PC-9 (cell line): ENCODE results near the gene SMIM24. TPM values are rescaled to one million over a fixed set of nuclear protein-coding genes. Genes with fewer than 3 reads are reported as not detected.
A peak's percentile ranks its signal among the peaks of the same experiment; 100 is the strongest.

ENCODE experiments used
- BruUV-seq: library from RNA; stranded (reverse); fragments of 400-500 nt; replicated peaks from 2 replicates; lab custom pipeline; 2021; lab: Mats Ljungman, UMichigan
- CTCF ChIA-PET: fragments of 300-600 bp; sonication (Branson Sonifier 250); formaldehyde crosslinking; loops from one replicate; lab custom pipeline; 2022; ENCODE audit warnings: antibody characterized with exemption; lab: Charles Lee
- POLR2A ChIA-PET: fragments of 300-600 bp; sonication (Branson Sonifier 250); formaldehyde crosslinking; loops from one replicate; lab custom pipeline; 2022; ENCODE audit warnings: antibody characterized with exemption; ENCODE audit not compliant: unreplicated experiment; lab: Charles Lee
- DNase-seq, 2 experiments: peaks; one replicate each; pipeline versions ENCODE4 v3.0.0 to v3.0.0-alpha.2; 2015 to 2022; ENCODE audit warnings: mixed read lengths in 1 of 2
- H2AFZ ChIP-seq: fragments of 200-600 bp; sonication (generic); 2 replicates; pipeline ENCODE4 v1.8.1; 2017; ENCODE audit warnings: antibody characterized with exemption
- H3F3A ChIP-seq: fragments of 200-600 bp; sonication (generic); 2 replicates; pipeline ENCODE4 v1.8.1; 2017; ENCODE audit warnings: antibody characterized with exemption, mild to moderate bottlenecking, low read depth; ENCODE audit not compliant: insufficient read depth
- H3K27ac ChIP-seq: fragments of 200-600 bp; sonication (generic); 2 replicates; pipeline ENCODE4 v1.6.1; 2016; ENCODE audit warnings: mixed run types
- H3K27me3 ChIP-seq: fragments of 200-600 bp; sonication (generic); 2 replicates; pipeline ENCODE4 v1.6.1; 2016; ENCODE audit warnings: low read depth, mixed run types; ENCODE audit not compliant: insufficient read depth
- H3K36me3 ChIP-seq: fragments of 200-600 bp; sonication (generic); 2 replicates; pipeline ENCODE4 v1.6.1; 2016; ENCODE audit warnings: low read depth, mixed run types
- H3K4me1 ChIP-seq: fragments of 200-600 bp; sonication (generic); replicated peaks from 2 replicates; pipeline ENCODE4 v1.6.1; 2016; ENCODE audit warnings: mixed run types; ENCODE audit not compliant: insufficient read depth
- H3K4me2 ChIP-seq: fragments of 200-600 bp; sonication (generic); 2 replicates; pipeline ENCODE4 v1.6.1; 2017; ENCODE audit warnings: mixed run types
- H3K4me3 ChIP-seq: fragments of 200-600 bp; sonication (generic); 2 replicates; pipeline ENCODE4 v1.6.1; 2016; ENCODE audit warnings: mixed run types
- H3K79me2 ChIP-seq: fragments of 200-600 bp; sonication (generic); 2 replicates; pipeline ENCODE4 v1.6.1; 2017; ENCODE audit warnings: low read depth, mixed run types
- H3K9me2 ChIP-seq: fragments of 200-600 bp; sonication (generic); 2 replicates; pipeline ENCODE4 v1.8.1; 2017; ENCODE audit warnings: mild to moderate bottlenecking; ENCODE audit not compliant: insufficient read depth
- H3K9me3 ChIP-seq: fragments of 200-600 bp; sonication (generic); 2 replicates; pipeline ENCODE4 v1.8.1; 2016; ENCODE audit warnings: low read depth; ENCODE audit not compliant: insufficient read depth
- H4K20me1 ChIP-seq: fragments of 200-600 bp; sonication (generic); 2 replicates; pipeline ENCODE4 v1.8.1; 2017; ENCODE audit not compliant: insufficient read depth
- EZH2 ChIP-seq: fragments of 200-600 bp; sonication (generic); IDR thresholded peaks from 2 replicates; pipeline ENCODE4 v1.8.0; 2017; ENCODE audit warnings: antibody characterized with exemption, low read depth
- intact Hi-C: fragments of 100-400 bp; cut with micrococcal nuclease; formaldehyde crosslinking; loops from one replicate; pipeline ENCODE4 v1.10.0; 2022; ENCODE audit not compliant: unreplicated experiment
- total RNA-seq: library from RNA; stranded (reverse); gene quantifications from 2 replicates; pipeline ENCODE4 v1.2.3, GENCODE V29; 2021
- TF ChIP-seq, protein P1 (sequence below): fragments of 200-600 bp; sonication (generic); conservative IDR thresholded peaks from 2 replicates; pipeline ENCODE4 v1.6.1; 2017; ENCODE audit warnings: mixed run types, antibody characterized with exemption, mild to moderate bottlenecking, moderate library complexity

The SMIM24 gene
- total RNA-seq, 1 experiment from 2014 or later: not detected

GRCh38 chr19:3506384-3507340, 26.3 kb upstream of the SMIM24 start:
- BruUV-seq: no TSS peak
- no peaks in the 10 kb centered on the region for H3K27me3 ChIP-seq
- H3K4me2 ChIP-seq: peak overlapping the region; percentile 82
- ChIA-PET CTCF (interaction anchor here (0.6 kb wide), 2 partner anchors 202 to 619 kb away, joined by 3 read pairs; no protein-coding TSS in a partner anchor), POLR2A (interaction anchor here (0.7 kb wide), 1 partner anchor 230 kb away, joined by 3 read pairs; no protein-coding TSS in a partner anchor)
- H3K36me3 ChIP-seq: no peaks in the 10 kb centered on the region
- H3K79me2 ChIP-seq: peaks cover 48% of the 10 kb centered on the region
- H3K4me1 ChIP-seq: 0 out of 2 replicates have a peak, but pooled peaks cover 10% of the 10 kb centered on the region
- DNase-seq: no peak
- peak overlapping the region; percentile 68 for H3K4me3 ChIP-seq
- peaks cover 12% of the 10 kb centered on the region; the same call in 1 of the 2 replicates for H3F3A ChIP-seq
- no peak overlapping the region for H3K27ac ChIP-seq
- no peak for TF ChIP-seq EZH2
- TF ChIP-seq, protein P1, sequence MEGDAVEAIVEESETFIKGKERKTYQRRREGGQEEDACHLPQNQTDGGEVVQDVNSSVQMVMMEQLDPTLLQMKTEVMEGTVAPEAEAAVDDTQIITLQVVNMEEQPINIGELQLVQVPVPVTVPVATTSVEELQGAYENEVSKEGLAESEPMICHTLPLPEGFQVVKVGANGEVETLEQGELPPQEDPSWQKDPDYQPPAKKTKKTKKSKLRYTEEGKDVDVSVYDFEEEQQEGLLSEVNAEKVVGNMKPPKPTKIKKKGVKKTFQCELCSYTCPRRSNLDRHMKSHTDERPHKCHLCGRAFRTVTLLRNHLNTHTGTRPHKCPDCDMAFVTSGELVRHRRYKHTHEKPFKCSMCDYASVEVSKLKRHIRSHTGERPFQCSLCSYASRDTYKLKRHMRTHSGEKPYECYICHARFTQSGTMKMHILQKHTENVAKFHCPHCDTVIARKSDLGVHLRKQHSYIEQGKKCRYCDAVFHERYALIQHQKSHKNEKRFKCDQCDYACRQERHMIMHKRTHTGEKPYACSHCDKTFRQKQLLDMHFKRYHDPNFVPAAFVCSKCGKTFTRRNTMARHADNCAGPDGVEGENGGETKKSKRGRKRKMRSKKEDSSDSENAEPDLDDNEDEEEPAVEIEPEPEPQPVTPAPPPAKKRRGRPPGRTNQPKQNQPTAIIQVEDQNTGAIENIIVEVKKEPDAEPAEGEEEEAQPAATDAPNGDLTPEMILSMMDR: no peak
- no peaks in the 10 kb centered on the region for H3K9me2 ChIP-seq
- H2AFZ ChIP-seq: peak overlapping the region; percentile 70
- intact Hi-C loops: no loop called here
- no peaks in the 10 kb centered on the region for H3K9me3 ChIP-seq
- peaks cover 16% of the 10 kb centered on the region for H4K20me1 ChIP-seq

- peak within 1 kb of the TSS; percentile 68 for H3K4me3 ChIP-seq
- peak within 1 kb of the TSS; percentile 82 for H3K4me2 ChIP-seq
- H3K36me3 ChIP-seq: no peaks in the 10 kb centered on the region
- BruUV-seq: TSS peak; percentile 92
- intact Hi-C loops: no loop called here
- H4K20me1 ChIP-seq: peaks cover 16% of the 10 kb centered on the region
- DNase-seq: peak; percentile 89 to 97
- H3K27me3 ChIP-seq: no peaks in the 10 kb centered on the region
- peak within 1 kb of the TSS; percentile 86 for H2AFZ ChIP-seq
- no peaks in the 10 kb centered on the region for H3K9me3 ChIP-seq
- H3K27ac ChIP-seq: peak within 1 kb of the TSS; percentile 90
- ChIA-PET CTCF (no interaction called here), POLR2A (interaction anchor here (0.6 kb wide), 1 partner anchor 221 kb away, joined by 4 read pairs; no protein-coding TSS in a partner anchor)
- peaks cover 12% of the 10 kb centered on the region; the same call in 1 of the 2 replicates for H3F3A ChIP-seq
- H3K79me2 ChIP-seq: peaks cover 39% of the 10 kb centered on the region
- H3K9me2 ChIP-seq: no peaks in the 10 kb centered on the region
- H3K4me1 ChIP-seq: 0 out of 2 replicates have a peak, but pooled peaks cover 10% of the 10 kb centered on the region
- TF ChIP-seq, protein P1: no peak; the same call in 1 of the 2 replicates
- no peak for TF ChIP-seq EZH2
Measured at GRCh38 chr19:3505598-3506383, 25.5 kb upstream of the SMIM24 start, which contains the start of gene FZR1. TSS of gene FZR1 (plus strand) at chr19:3506311. CDS start at chr19:3522990, 16,679 bp downstream.

DNA sequence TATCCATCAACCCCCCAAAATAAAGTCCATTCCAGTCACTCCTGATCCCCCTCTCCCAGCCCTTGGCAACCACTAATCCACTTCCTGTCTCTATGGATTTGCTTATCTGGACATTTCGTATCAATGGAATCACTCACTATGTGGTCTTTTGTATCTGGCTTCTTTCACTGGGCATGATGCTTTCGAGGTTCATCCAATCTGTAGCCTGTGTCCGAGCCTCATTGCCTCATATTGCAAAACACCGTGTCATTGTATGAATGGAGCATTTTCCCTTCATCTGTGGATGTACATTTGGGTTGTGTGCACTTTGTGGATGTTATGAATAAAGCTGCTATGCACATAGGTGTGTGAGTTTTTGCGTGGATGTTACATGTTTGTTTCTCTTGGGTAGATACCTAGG, 24.4 kb upstream of the SMIM24 start:
- POLR2A ChIA-PET: interaction anchor here (0.6 kb wide), 1 partner anchor 220 kb away, joined by 4 read pairs; no protein-coding TSS in a partner anchor
- no TSS peak for BruUV-seq
- CTCF ChIA-PET: no interaction called here
- no peak for DNase-seq
- H3K27ac ChIP-seq: peak overlapping the region; percentile 90
- H3K36me3 ChIP-seq: no peaks in the 10 kb centered on the region
- no peaks in the 10 kb centered on the region for H3K9me3 ChIP-seq
- peaks cover 38% of the 10 kb centered on the region for H3K79me2 ChIP-seq
- H3K4me3 ChIP-seq: peak overlapping the region; percentile 68; the same call in 1 of the 2 replicates
- no peak for TF ChIP-seq EZH2
- TF ChIP-seq, protein P1: no peak
- H3F3A ChIP-seq: peaks cover 12% of the 10 kb centered on the region; the same call in 1 of the 2 replicates
- no peaks in the 10 kb centered on the region for H3K9me2 ChIP-seq
- peaks cover 6% of the 10 kb centered on the region; the same call in 1 of the 2 replicates for H4K20me1 ChIP-seq
- H2AFZ ChIP-seq: no peak overlapping the region
- 0 out of 2 replicates have a peak, but pooled peaks cover 10% of the 10 kb centered on the region for H3K4me1 ChIP-seq
- intact Hi-C loops: no loop called here
- no peaks in the 10 kb centered on the region for H3K27me3 ChIP-seq
- peak overlapping the region; percentile 76 for H3K4me2 ChIP-seq
